ENCODE measurements around the gene C1QTNF9B.

DNA sequence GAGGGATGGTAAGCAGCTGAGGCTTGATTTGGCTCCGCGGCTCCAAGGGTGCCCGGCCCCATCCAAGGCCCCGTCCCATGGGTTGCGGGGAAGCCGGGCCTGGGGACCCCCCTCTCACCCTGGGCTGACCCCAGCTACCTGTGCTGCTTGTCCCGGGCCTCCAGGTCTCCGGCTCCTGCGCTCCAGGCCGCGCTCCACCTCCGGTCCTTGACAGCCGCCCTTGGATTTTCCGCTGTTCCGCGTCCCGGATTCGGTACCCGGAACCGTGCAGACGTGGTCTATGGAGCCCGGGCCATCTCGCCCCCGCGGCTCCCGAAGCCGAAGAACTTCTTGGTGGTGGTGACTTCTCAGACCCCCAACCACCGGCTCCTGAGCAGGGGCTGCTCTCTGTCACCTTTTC is 48.3 kb upstream of the C1QTNF9B start:
- TF ChIP-seq, protein P1, sequence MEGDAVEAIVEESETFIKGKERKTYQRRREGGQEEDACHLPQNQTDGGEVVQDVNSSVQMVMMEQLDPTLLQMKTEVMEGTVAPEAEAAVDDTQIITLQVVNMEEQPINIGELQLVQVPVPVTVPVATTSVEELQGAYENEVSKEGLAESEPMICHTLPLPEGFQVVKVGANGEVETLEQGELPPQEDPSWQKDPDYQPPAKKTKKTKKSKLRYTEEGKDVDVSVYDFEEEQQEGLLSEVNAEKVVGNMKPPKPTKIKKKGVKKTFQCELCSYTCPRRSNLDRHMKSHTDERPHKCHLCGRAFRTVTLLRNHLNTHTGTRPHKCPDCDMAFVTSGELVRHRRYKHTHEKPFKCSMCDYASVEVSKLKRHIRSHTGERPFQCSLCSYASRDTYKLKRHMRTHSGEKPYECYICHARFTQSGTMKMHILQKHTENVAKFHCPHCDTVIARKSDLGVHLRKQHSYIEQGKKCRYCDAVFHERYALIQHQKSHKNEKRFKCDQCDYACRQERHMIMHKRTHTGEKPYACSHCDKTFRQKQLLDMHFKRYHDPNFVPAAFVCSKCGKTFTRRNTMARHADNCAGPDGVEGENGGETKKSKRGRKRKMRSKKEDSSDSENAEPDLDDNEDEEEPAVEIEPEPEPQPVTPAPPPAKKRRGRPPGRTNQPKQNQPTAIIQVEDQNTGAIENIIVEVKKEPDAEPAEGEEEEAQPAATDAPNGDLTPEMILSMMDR (IDR thresholded peaks at IDR 0.05; ENCODE audit: insufficient read depth, low read depth, low read length) = no peak
- no peak for TF ChIP-seq EZH2 (IDR thresholded peaks at IDR 0.05; ENCODE audit: insufficient read depth, low read length)

Measured in astrocyte (in vitro differentiated cells and primary cell).